ACC112 (cell line): ENCODE results near the gene RGL3.

Experiments used
- H2AFZ ChIP-seq: fragments of 200-600 bp; sonication (generic); one replicate; pipeline ENCODE4 v1.6.0; 2017; ENCODE audit warnings: antibody characterized with exemption, low read length; ENCODE audit not compliant: unreplicated experiment
- H3K27ac ChIP-seq: fragments of 200-600 bp; sonication (generic); 2 replicates; pipeline ENCODE4 v1.5.1; 2014; ENCODE audit warnings: low read depth, mild to moderate bottlenecking, antibody characterized with exemption, low read length, moderate library complexity
- H3K27me3 ChIP-seq: fragments of 200-600 bp; sonication (generic); 2 replicates; pipeline ENCODE4 v1.6.1; 2014; ENCODE audit warnings: mild to moderate bottlenecking, antibody characterized with exemption, low read length, moderate library complexity, mixed read lengths; ENCODE audit not compliant: insufficient read depth
- H3K36me3 ChIP-seq: fragments of 200-600 bp; sonication (generic); 2 replicates; pipeline ENCODE4 v1.6.1; 2016; ENCODE audit warnings: mild to moderate bottlenecking, antibody characterized with exemption, low read length, moderate library complexity, mixed read lengths; ENCODE audit not compliant: insufficient read depth
- H3K4me1 ChIP-seq: fragments of 200-600 bp; sonication (generic); one replicate; pipeline ENCODE4 v1.6.1; 2016; ENCODE audit warnings: low read length, mixed read lengths; ENCODE audit not compliant: insufficient read depth, unreplicated experiment, control insufficient read depth
- H3K4me3 ChIP-seq: fragments of 200-600 bp; sonication (generic); 2 replicates; pipeline ENCODE4 v1.5.1; 2014; ENCODE audit warnings: mild to moderate bottlenecking, low read depth, low read length
- H3K79me2 ChIP-seq: fragments of 200-600 bp; sonication (generic); one replicate; pipeline ENCODE4 v1.6.0; 2016; ENCODE audit warnings: low read length; ENCODE audit not compliant: control insufficient read depth, unreplicated experiment, insufficient read depth

Gene RGL3

GRCh38 chr19:11426656-11427055 lies 7.5 kb upstream of the RGL3 start:
- H2AFZ ChIP-seq, result no peak overlapping the region
- H3K27me3 ChIP-seq, result peaks cover 19% of the 10 kb centered on the region

GRCh38 chr19:11425719-11426457 lies 6.8 kb upstream of the RGL3 start:
- H3K27ac ChIP-seq, result no peak overlapping the region

More at GRCh38 chr19:11426656-11427055, 7.5 kb upstream of the RGL3 start:
- no peak overlapping the region for H3K4me3 ChIP-seq
- no peaks in the 10 kb centered on the region for H3K4me1 ChIP-seq
- H3K36me3 ChIP-seq, result no peaks in the 10 kb centered on the region
- no peak overlapping the region for H3K27ac ChIP-seq
- no peaks in the 10 kb centered on the region for H3K79me2 ChIP-seq

GRCh38 chr19:11423791-11424181 lies 4.7 kb upstream of the RGL3 start:
- Histone ChIP-seq H3K27me3 (peaks cover 28% of the 10 kb centered on the region), H3K4me1 (peaks cover 6% of the 10 kb centered on the region), H2AFZ (no peak overlapping the region)

More at GRCh38 chr19:11425719-11426457, 6.8 kb upstream of the RGL3 start:
- Histone ChIP-seq H3K4me1 (peaks cover 1% of the 10 kb centered on the region), H3K27me3 (peaks cover 26% of the 10 kb centered on the region), H3K36me3 (no peaks in the 10 kb centered on the region), H3K79me2 (no peaks in the 10 kb centered on the region), H3K4me3 (no peak overlapping the region), H2AFZ (no peak overlapping the region)

GRCh38 chr19:11423164-11423790 lies 4.2 kb upstream of the RGL3 start:
- Histone ChIP-seq H2AFZ (no peak overlapping the region), H3K4me3 (no peak overlapping the region), H3K27me3 (peaks cover 31% of the 10 kb centered on the region)

More at GRCh38 chr19:11423791-11424181, 4.7 kb upstream of the RGL3 start:
- H3K79me2 ChIP-seq, result no peaks in the 10 kb centered on the region
- no peak overlapping the region for H3K27ac ChIP-seq
- no peak overlapping the region for H3K4me3 ChIP-seq
- no peaks in the 10 kb centered on the region for H3K36me3 ChIP-seq

GRCh38 chr19:11422163-11423065 lies 3.3 kb upstream of the RGL3 start:
- H3K4me3 ChIP-seq, result peak overlapping the region; percentile 9; the same call in 1 of the 2 replicates
- H3K27ac ChIP-seq, result no peak overlapping the region
- no peaks in the 10 kb centered on the region for H3K36me3 ChIP-seq
- peaks cover 31% of the 10 kb centered on the region for H3K27me3 ChIP-seq
- H2AFZ ChIP-seq, result no peak overlapping the region
- H3K4me1 ChIP-seq, result peaks cover 6% of the 10 kb centered on the region
- H3K79me2 ChIP-seq, result no peaks in the 10 kb centered on the region

More at GRCh38 chr19:11423164-11423790, 4.2 kb upstream of the RGL3 start:
- Histone ChIP-seq H3K79me2 (no peaks in the 10 kb centered on the region), H3K4me1 (peaks cover 6% of the 10 kb centered on the region), H3K27ac (no peak overlapping the region), H3K36me3 (no peaks in the 10 kb centered on the region)

- Histone ChIP-seq H3K4me3 (no peak overlapping the region), H3K27ac (no peak overlapping the region)
These were observed 2.4 kb upstream of the RGL3 start for GRCh38 chr19:11421371-11422098.

GRCh38 chr19:11420429-11421370 lies 1.6 kb upstream of the RGL3 start:
- Histone ChIP-seq H3K79me2 (no peaks in the 10 kb centered on the region), H3K4me1 (peaks cover 6% of the 10 kb centered on the region), H3K27me3 (peaks cover 31% of the 10 kb centered on the region), H2AFZ (peak overlapping the region; percentile 81), H3K36me3 (no peaks in the 10 kb centered on the region), H3K4me3 (peak overlapping the region; percentile 68), H3K27ac (no peak overlapping the region)

More at GRCh38 chr19:11421371-11422098, 2.4 kb upstream of the RGL3 start:
- H3K36me3 ChIP-seq, result no peaks in the 10 kb centered on the region
- H3K79me2 ChIP-seq, result no peaks in the 10 kb centered on the region
- no peak overlapping the region for H2AFZ ChIP-seq
- peaks cover 31% of the 10 kb centered on the region for H3K27me3 ChIP-seq
- H3K4me1 ChIP-seq, result peaks cover 6% of the 10 kb centered on the region

GRCh38 chr19:11418094-11418548 lies 993 bp downstream of the RGL3 start:
- Histone ChIP-seq H3K79me2 (no peaks in the 10 kb centered on the region), H2AFZ (no peak overlapping the region), H3K27ac (no peak overlapping the region), H3K4me3 (peak overlapping the region; percentile 77), H3K27me3 (peaks cover 27% of the 10 kb centered on the region), H3K4me1 (peaks cover 6% of the 10 kb centered on the region), H3K36me3 (no peaks in the 10 kb centered on the region)

GRCh38 chr19:11416346-11417052 lies 2.6 kb downstream of the RGL3 start:
- Histone ChIP-seq H3K27me3 (peaks cover 11% of the 10 kb centered on the region; the same call in 1 of the 2 replicates), H2AFZ (no peak overlapping the region), H3K4me3 (no peak overlapping the region), H3K79me2 (no peaks in the 10 kb centered on the region), H3K36me3 (no peaks in the 10 kb centered on the region), H3K4me1 (peaks cover 6% of the 10 kb centered on the region), H3K27ac (no peak overlapping the region)
